GM18951 (cell line): ENCODE results near the gene ERBB4.

Experiments
- POLR2A ChIP-seq: IDR thresholded peaks from 4 replicates; pipeline ENCODE4 v1.6.1; 2011; ENCODE audit warnings: mild to moderate bottlenecking; ENCODE audit not compliant: insufficient read length, insufficient read depth; ENCODE audit errors: extremely low read depth
- in situ Hi-C: fragments of 300-500 bp; cut with MboI; formaldehyde crosslinking; loops from one replicate; pipeline ENCODE4 v1.12.0; 2022; ENCODE audit warnings: low sequenced_read_pairs, mixed read lengths, inconsistent platforms; ENCODE audit not compliant: unreplicated experiment

Gene ERBB4

GRCh38 chr2:212535996-212536816 lies 2.4 kb downstream of the ERBB4 start:
- in situ Hi-C loops: no loop called here
- TF ChIP-seq POLR2A: no peak

DNA sequence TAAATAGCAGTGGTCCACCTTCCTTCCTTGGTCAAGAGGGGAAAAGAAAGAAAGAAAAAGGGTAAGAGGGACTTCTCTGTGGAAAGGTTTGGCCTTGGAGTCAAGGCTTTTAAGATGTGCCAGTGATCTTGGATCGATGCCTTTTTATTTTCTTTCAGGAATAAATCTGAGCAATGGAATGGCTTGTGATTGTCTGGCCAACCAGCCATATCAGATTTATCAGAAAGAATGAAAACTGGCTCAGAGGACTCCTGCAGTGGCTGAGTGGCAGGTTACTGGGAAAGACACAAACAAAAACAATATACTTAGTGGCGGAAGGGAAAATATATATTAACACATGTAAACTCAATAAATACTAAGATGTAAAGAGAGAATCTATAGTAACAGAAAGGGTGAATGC lies 4.3 kb downstream of the ERBB4 start:
- no peak for TF ChIP-seq POLR2A
- in situ Hi-C loops: no loop called here

DNA sequence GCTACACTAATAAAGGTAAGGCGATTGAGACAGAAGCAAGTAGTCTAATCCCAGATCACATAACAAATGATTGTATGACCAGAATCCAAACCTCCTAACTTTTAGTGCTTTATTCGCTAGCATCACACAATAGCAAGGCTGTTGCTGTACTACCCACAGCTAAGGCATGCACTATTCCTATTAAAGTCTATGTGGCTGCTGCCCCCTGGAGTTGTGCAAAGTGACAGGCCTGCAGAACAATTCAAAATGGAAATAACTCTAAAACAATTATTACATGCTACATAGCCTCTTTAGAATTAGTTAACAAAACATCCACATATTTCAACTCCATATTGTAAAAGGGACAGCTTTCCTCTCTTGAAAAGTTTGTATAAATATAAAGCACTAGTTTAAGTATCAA lies 6.0 kb downstream of the ERBB4 start:
- no peak for TF ChIP-seq POLR2A
- in situ Hi-C loops: no loop called here

GRCh38 chr2:212532087-212532486 lies 6.5 kb downstream of the ERBB4 start:
- in situ Hi-C loops: no loop called here
- TF ChIP-seq POLR2A: no peak

- no peak for TF ChIP-seq POLR2A
- in situ Hi-C loops: no loop called here
Measured at GRCh38 chr2:212531499-212531898, 7.1 kb downstream of the ERBB4 start.

DNA sequence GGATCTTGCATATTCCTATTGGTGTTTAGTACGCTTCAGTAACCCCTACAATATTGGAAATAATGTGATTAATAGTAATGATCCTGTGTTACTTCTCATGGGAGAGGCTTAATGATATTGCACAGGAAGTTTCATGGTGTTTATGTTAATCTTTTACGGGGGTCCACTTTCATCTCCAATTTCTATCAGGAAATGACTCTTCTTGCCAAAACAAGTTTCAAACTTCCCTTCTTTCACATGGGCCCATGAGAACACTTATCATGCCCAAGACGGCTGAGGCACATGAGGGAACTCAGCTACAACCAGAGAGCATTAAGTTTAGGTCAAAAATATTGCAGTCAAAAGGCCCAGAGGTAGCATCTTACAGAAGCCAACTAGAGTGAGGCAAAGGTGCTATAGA lies 7.6 kb downstream of the ERBB4 start:
- no peak for TF ChIP-seq POLR2A
- in situ Hi-C loops: no loop called here

- in situ Hi-C loops: no loop called here
- TF ChIP-seq POLR2A: no peak
Measured at GRCh38 chr2:212530373-212530772, 8.2 kb downstream of the ERBB4 start.

DNA sequence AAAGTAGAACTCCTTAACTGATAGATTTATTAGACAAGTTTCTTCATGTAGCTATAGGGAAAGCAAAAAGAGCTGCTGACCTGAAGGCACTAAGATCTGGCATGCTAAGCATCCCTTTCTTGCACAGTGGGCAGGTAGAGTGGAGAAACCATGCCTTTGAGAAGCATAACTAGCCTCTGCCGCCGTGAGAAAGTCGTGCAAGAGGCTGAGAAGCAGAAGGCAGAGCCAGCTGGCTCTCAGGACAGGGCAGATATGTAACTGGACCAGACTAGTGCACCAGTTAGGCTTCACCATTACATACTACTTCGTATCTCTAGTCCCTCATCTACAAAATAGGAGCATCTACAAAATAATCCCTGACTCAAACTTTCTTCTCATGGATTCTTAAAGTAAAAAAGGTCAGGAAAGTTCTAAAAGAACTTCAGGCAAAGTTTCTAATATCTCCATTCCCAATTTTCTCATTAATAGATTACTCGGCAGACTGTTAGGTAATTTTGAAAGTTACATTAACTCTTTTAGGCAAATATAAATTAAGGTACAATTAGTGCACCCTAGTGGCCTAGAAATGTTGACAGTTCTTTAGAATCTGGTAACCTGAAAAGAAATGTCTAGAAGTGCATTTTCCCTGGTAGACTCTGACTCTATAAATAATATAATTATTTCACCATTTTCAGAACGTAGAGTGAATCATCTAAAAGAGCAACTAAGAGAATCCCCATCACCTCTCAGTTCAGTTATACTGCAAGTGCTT lies 10.3 kb downstream of the ERBB4 start:
- in situ Hi-C loops: no loop called here
- TF ChIP-seq POLR2A: no peak

DNA sequence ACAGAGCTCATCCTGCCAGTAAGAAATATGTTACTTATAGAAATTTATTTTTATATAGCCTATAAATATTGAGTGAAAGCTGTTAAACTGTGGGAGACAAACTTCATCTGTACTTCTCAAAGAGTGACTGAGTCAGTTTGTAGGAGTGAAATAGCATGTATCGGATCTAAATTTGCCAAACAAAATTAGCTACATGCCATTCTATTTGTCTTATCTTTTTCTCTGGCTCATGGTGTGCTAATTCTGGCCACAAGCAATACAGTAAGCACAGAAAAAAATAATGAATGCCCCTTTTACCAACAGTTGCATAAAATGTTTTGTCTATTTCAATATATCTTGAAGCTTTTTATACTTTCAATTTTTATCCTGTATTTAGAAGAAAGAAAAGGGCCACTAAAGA lies 12.5 kb downstream of the ERBB4 start:
- TF ChIP-seq POLR2A: no peak
- in situ Hi-C loops: no loop called here

GRCh38 chr2:212523756-212524155 lies 14.8 kb downstream of the ERBB4 start:
- in situ Hi-C loops: no loop called here
- TF ChIP-seq POLR2A: no peak

GRCh38 chr2:212520340-212520739 lies 18.3 kb downstream of the ERBB4 start:
- TF ChIP-seq POLR2A: no peak
- in situ Hi-C loops: no loop called here

DNA sequence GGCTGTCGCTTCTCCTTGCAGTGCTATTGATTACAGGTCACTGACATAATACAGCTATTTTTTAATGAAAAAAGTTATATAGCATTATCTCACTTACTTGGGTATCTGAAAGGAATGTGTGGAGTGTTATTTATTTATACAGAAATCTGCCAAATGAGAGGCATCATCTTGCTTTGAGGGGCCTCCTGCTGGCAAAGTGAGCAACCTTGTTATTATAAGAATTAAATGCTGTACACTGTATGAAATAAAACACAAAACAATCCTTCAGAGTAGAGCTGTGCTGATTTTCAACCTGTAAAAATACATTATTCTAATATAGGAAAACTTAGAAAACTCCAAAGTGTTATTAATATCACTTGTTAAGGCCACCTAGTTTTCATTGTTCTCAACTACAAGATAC lies 20.9 kb downstream of the ERBB4 start:
- no peak for TF ChIP-seq POLR2A
- in situ Hi-C loops: no loop called here

DNA sequence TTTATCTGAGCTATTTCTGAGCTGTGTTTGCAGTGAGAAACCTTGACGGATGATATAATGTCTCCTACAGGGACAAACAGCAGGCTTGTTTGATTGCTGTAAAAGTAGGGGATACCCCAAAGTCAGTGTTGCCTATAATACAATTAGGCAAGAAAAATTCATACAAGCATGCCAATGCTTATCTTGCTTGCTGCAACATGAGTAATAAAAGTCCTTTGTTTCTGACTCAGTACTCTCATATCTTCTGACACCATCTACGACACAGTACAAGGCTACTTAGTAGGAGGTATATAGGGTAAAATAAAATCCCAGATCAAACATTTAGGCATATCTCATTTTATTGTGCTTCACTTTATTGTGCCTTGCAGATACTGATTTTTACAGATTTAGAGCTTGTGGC lies 33.0 kb downstream of the ERBB4 start:
- TF ChIP-seq POLR2A: no peak
- in situ Hi-C loops: no loop called here

- in situ Hi-C loops: no loop called here
Measured at GRCh38 chr2:212495046-212495445, 43.6 kb downstream of the ERBB4 start.

More at GRCh38 chr2:212495046-212495445, 43.6 kb downstream of the ERBB4 start:
- no peak for TF ChIP-seq POLR2A
